Suprapubic skin (tissue), 4 donors: ENCODE data around the gene ART3. TPM values are rescaled to one million over a fixed set of nuclear protein-coding genes. Genes with fewer than 3 reads are reported as not detected.

Experiments
- DNase-seq, 2 donors: peaks; one replicate each; pipeline ENCODE4 v3.0.0-alpha.2; 2019; ENCODE audit warnings: low spot score in 2 of 2
- H3K27ac ChIP-seq: fragments of 200-600 bp; sonication (generic); one replicate; pipeline ENCODE4 v1.5.1; 2019
- H3K27me3 ChIP-seq: fragments of 200-600 bp; sonication (generic); one replicate; pipeline ENCODE4 v1.5.1; 2019
- H3K36me3 ChIP-seq: fragments of 200-600 bp; sonication (generic); one replicate; pipeline ENCODE4 v1.5.1; 2019
- H3K4me1 ChIP-seq: fragments of 200-600 bp; sonication (generic); one replicate; pipeline ENCODE4 v1.5.1; 2019
- H3K4me3 ChIP-seq: fragments of 200-600 bp; sonication (generic); one replicate; pipeline ENCODE4 v1.5.1; 2019; ENCODE audit warnings: mild to moderate bottlenecking
- H3K9me3 ChIP-seq: fragments of 200-600 bp; sonication (generic); one replicate; pipeline ENCODE4 v1.5.1; 2019
- CTCF ChIP-seq, 2 donors: fragments of 200-600 bp in 1 of 2; fragments of 450-650 bp in 1 of 2; sonication (generic) in 1 of 2; IDR thresholded peaks; one replicate each; pipeline ENCODE4 v1.5.1; 2016 to 2019; ENCODE audit warnings: antibody characterized with exemption in 2 of 2, mild to moderate bottlenecking in 1 of 2, moderate library complexity in 1 of 2
- EP300 ChIP-seq: sonication (generic); formaldehyde crosslinking; IDR thresholded peaks from one replicate; pipeline ENCODE4 v1.6.1; 2017; ENCODE audit warnings: antibody characterized with exemption
- POLR2A ChIP-seq, 2 donors: fragments of 450-650 bp; IDR thresholded peaks; one replicate each; pipeline ENCODE4 v1.6.1; 2017; ENCODE audit warnings: antibody characterized with exemption in 2 of 2, mild to moderate bottlenecking in 2 of 2, moderate library complexity in 2 of 2
- POLR2AphosphoS5 ChIP-seq, 3 donors: sonication (generic); formaldehyde crosslinking; IDR thresholded peaks; one replicate each; pipeline ENCODE4 v1.6.1; 2017; ENCODE audit warnings: antibody characterized with exemption in 3 of 3
- WGBS: methylation state at CpG from one replicate; pipeline ENCODE4 v1.1.5; 2018; 5-methylcytosine and 5-hydroxymethylcytosine counted together
- total RNA-seq, 4 donors: library from RNA; depleted of rRNA; stranded (reverse); fragments of >200 nt; gene quantifications; one replicate each; pipeline ENCODE4 v1.1.0, GENCODE V29; 2016

Gene ART3
- total RNA-seq, 4 donors from 2014 or later: 0.48 to 1.5 TPM; not detected in 2

DNA sequence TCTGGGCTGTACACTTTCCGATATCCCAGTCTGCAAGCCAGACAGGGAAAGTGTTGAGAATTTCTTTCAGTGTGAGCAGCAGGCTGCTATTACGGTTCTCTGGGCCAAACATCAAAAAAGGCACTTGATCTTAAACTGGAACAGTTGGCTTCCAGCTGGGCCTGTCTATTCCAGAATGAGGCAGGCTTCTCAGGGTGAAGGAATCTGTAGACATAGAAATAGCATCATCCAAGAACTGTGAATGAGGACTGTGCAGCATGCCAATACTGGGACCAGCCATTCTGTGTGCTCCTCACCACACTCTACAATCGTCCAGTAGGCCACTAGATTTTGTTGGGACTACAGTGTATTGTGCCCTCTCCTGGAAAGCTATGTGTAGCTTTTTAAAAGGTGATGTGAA, 31.1 kb downstream of the ART3 start:
- H3K27me3 ChIP-seq: no peaks in the 10 kb centered on the region
- no peak for DNase-seq
- H3K36me3 ChIP-seq: no peaks in the 10 kb centered on the region
- H3K27ac ChIP-seq: no peak overlapping the region
- no peaks in the 10 kb centered on the region for H3K9me3 ChIP-seq
- TF ChIP-seq POLR2A (IDR thresholded peaks at IDR 0.05) (no peak), POLR2AphosphoS5 (IDR thresholded peaks at IDR 0.05) (no peak), CTCF (IDR thresholded peaks at IDR 0.05) (no peak), EP300 (no peak)
- no peaks in the 10 kb centered on the region for H3K4me1 ChIP-seq
- H3K4me3 ChIP-seq: no peak overlapping the region
- 59% methylated on average over 3 of the region's 3 CpGs for WGBS

- H3K27ac ChIP-seq: no peak overlapping the region
- DNase-seq: no peak
- no peaks in the 10 kb centered on the region for H3K9me3 ChIP-seq
- WGBS: 88% methylated on average over 4 of the region's 4 CpGs
- H3K36me3 ChIP-seq: no peaks in the 10 kb centered on the region
- H3K4me3 ChIP-seq: no peak overlapping the region
- no peaks in the 10 kb centered on the region for H3K4me1 ChIP-seq
- TF ChIP-seq CTCF (IDR thresholded peaks at IDR 0.05) (no peak), POLR2AphosphoS5 (IDR thresholded peaks at IDR 0.05) (no peak), POLR2A (IDR thresholded peaks at IDR 0.05) (no peak), EP300 (no peak)
- no peaks in the 10 kb centered on the region for H3K27me3 ChIP-seq
Observed at GRCh38 chr4:76106442-76106841, 31.9 kb downstream of the ART3 start.

GRCh38 chr4:76108467-76109181, 34.1 kb downstream of the ART3 start:
- H3K36me3 ChIP-seq: peaks cover 13% of the 10 kb centered on the region
- no peaks in the 10 kb centered on the region for H3K27me3 ChIP-seq
- H3K4me1 ChIP-seq: no peaks in the 10 kb centered on the region
- H3K27ac ChIP-seq: no peak overlapping the region
- no peak for DNase-seq
- TF ChIP-seq CTCF (IDR thresholded peaks at IDR 0.05) (no peak), EP300 (no peak), POLR2A (IDR thresholded peaks at IDR 0.05) (no peak), POLR2AphosphoS5 (IDR thresholded peaks at IDR 0.05) (no peak)
- no peak overlapping the region for H3K4me3 ChIP-seq
- no peaks in the 10 kb centered on the region for H3K9me3 ChIP-seq
- 58% methylated on average over 5 of the region's 5 CpGs for WGBS

DNA sequence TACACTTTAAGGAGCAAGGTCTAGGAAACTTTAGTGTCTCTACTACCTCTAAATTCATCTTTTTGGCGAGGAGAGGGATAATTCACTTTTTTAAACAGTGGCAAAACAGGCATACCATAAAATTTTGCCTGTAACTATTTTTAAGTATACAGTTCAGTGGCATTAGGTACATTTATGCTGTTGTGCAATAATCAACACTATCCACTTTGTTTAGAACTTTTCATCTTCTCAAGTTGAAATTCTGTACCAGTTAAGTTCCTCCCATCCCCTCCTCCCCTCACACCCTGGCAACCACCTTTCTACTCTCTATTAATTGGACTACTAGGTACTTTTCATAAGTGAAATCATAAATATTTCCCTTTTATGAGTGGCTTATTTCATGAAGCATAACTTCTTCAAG, 42.3 kb downstream of the ART3 start:
- H3K9me3 ChIP-seq: no peaks in the 10 kb centered on the region
- 97% methylated on average over 1 of the region's 1 CpG for WGBS
- no peak overlapping the region for H3K4me3 ChIP-seq
- no peak for DNase-seq
- H3K36me3 ChIP-seq: peaks cover 74% of the 10 kb centered on the region
- no peak for TF ChIP-seq CTCF (IDR thresholded peaks at IDR 0.05)
- TF ChIP-seq POLR2AphosphoS5 (IDR thresholded peaks at IDR 0.05): no peak
- no peak for TF ChIP-seq EP300
- no peak for TF ChIP-seq POLR2A (IDR thresholded peaks at IDR 0.05)
- H3K4me1 ChIP-seq: no peaks in the 10 kb centered on the region
- H3K27me3 ChIP-seq: no peaks in the 10 kb centered on the region
- H3K27ac ChIP-seq: no peak overlapping the region

DNA sequence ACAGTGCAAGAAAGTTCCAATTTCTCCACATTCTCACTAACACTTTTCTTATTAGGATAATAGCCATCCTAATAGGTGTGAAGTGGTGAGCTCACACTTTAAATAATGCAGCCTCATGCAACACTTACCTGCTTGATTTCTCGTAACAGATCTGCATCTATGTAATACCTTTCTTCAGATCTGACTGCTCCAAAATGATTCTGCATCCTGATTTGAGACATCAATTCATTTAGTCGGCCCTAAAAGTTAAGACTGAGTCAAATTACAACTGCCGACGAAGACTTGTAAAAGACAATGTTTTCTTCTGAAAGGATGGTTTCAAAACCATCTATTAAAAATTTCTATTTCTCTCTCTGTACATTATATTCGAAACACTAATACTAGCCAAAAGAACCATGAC, 43.0 kb downstream of the ART3 start:
- Histone ChIP-seq H3K9me3 (no peaks in the 10 kb centered on the region), H3K4me3 (no peak overlapping the region), H3K27ac (no peak overlapping the region), H3K4me1 (no peaks in the 10 kb centered on the region), H3K36me3 (peaks cover 76% of the 10 kb centered on the region), H3K27me3 (no peaks in the 10 kb centered on the region)
- DNase-seq: no peak
- TF ChIP-seq EP300 (no peak), POLR2A (IDR thresholded peaks at IDR 0.05) (no peak), CTCF (IDR thresholded peaks at IDR 0.05) (no peak), POLR2AphosphoS5 (IDR thresholded peaks at IDR 0.05) (no peak)
- 95% methylated on average over 5 of the region's 5 CpGs for whole genome bisulfite sequencing
